Endothelial cell of umbilical vein (primary cell): ENCODE results near the gene PSMC4. TPM values are rescaled to one million over a fixed set of nuclear protein-coding genes. Genes with fewer than 3 reads are reported as not detected.

Source experiments
- BruUV-seq: library from RNA; stranded (reverse); fragments of 400-500 nt; replicated peaks from 2 replicates; lab custom pipeline; 2021; lab: Mats Ljungman, UMichigan
- CTCF ChIA-PET: fragments of 300-600, 350-600 bp; sonication (Branson Sonifier 250); formaldehyde crosslinking; loops from one replicate; lab custom pipeline; 2021; ENCODE audit warnings: antibody characterized with exemption, inconsistent platforms; lab: Charles Lee
- POLR2A ChIA-PET: fragments of 300-600, 350-600 bp; sonication (Branson Sonifier 250); formaldehyde crosslinking; loops from one replicate; lab custom pipeline; 2021; ENCODE audit warnings: antibody characterized with exemption, inconsistent platforms; lab: Charles Lee
- DNase-seq: peaks from one replicate; pipeline ENCODE4 v3.0.0-alpha.2; 2011; ENCODE audit warnings: low read depth, low spot score
- FAIRE-seq: peaks from 2 replicates; lab custom pipeline; 2011; peaks lifted over from hg19 to GRCh38; lab: Jason Lieb, UNC
- H2AFZ ChIP-seq: 2 replicates; pipeline ENCODE4 v1.6.0; 2012; ENCODE audit warnings: low read depth, low read length, control low read depth, inconsistent platforms
- H3K27ac ChIP-seq: 2 replicates; pipeline ENCODE4 v1.5.1; 2011; ENCODE audit warnings: low read depth, mild to moderate bottlenecking, control low read depth, low read length, moderate library complexity; ENCODE audit not compliant: insufficient read depth
- H3K27me3 ChIP-seq, 2 experiments: 2 replicates each; pipeline versions ENCODE4 v1.6.0 to v1.6.1; 2011; ENCODE audit warnings: low read length in 2 of 2, mixed read lengths in 1 of 2; ENCODE audit not compliant: control insufficient read depth in 2 of 2, insufficient read depth in 2 of 2
- H3K36me3 ChIP-seq, 2 experiments: 2 replicates in 1 of 2; 3 replicates in 1 of 2; pipeline ENCODE4 v1.5.1; 2011; ENCODE audit warnings: low read length in 2 of 2, mild to moderate bottlenecking in 1 of 2, moderate library complexity in 1 of 2; ENCODE audit not compliant: control insufficient read depth in 2 of 2, insufficient read depth in 2 of 2; ENCODE audit errors: extremely low read depth in 1 of 2
- H3K4me1 ChIP-seq: 3 replicates; pipeline ENCODE4 v1.5.1; 2011; ENCODE audit warnings: mild to moderate bottlenecking, low read length; ENCODE audit not compliant: control insufficient read depth, insufficient read depth; ENCODE audit errors: extremely low read depth
- H3K4me2 ChIP-seq: 2 replicates; pipeline ENCODE4 v1.6.1; 2011; ENCODE audit warnings: low read length, control low read depth, mixed read lengths; ENCODE audit not compliant: insufficient read depth
- H3K4me3 ChIP-seq, 3 experiments: fragments of 200-600 bp in 1 of 3; sonication (generic), shearing (Covaris generic) in 1 of 3; replicated peaks in 1 of 3; 2 replicates each; pipeline ENCODE4 v1.5.1; 2011 to 2016; ENCODE audit warnings: control low read depth in 3 of 3, low read length in 3 of 3, mild to moderate bottlenecking in 2 of 3, inconsistent platforms in 1 of 3, low read depth in 1 of 3, moderate library complexity in 1 of 3; ENCODE audit not compliant: insufficient read depth in 1 of 3
- H3K79me2 ChIP-seq: 2 replicates; pipeline ENCODE4 v1.6.0; 2012; ENCODE audit warnings: low read length, inconsistent platforms; ENCODE audit not compliant: control insufficient read depth, insufficient read depth
- H3K9ac ChIP-seq: replicated peaks from 2 replicates; pipeline ENCODE3; 2011; ENCODE audit warnings: low read length, control low read depth; ENCODE audit not compliant: insufficient read depth; ENCODE audit errors: extremely low read depth
- H3K9me1 ChIP-seq: replicated peaks from 3 replicates; pipeline ENCODE4 v1.6.0; 2011; ENCODE audit warnings: mild to moderate bottlenecking, low read length; ENCODE audit not compliant: control insufficient read depth, insufficient read depth; ENCODE audit errors: extremely low read depth
- H3K9me3 ChIP-seq: replicated peaks from 2 replicates; pipeline ENCODE4 v1.5.1; 2012; ENCODE audit warnings: low read length, inconsistent platforms; ENCODE audit not compliant: control insufficient read depth, insufficient read depth
- H4K20me1 ChIP-seq: replicated peaks from 2 replicates; pipeline ENCODE3; 2011; ENCODE audit warnings: mild to moderate bottlenecking, low read length; ENCODE audit not compliant: control insufficient read depth, insufficient read depth; ENCODE audit errors: extremely low read depth
- EZH2 ChIP-seq: IDR thresholded peaks from 2 replicates; pipeline ENCODE4 v1.6.1; 2012; ENCODE audit warnings: borderline replicate concordance, low read depth, mild to moderate bottlenecking, moderate library complexity, low read length, inconsistent platforms; ENCODE audit not compliant: severe bottlenecking
- FOS ChIP-seq: IDR thresholded peaks from 2 replicates; pipeline ENCODE4 v1.6.1; 2011; ENCODE audit warnings: mild to moderate bottlenecking, low read length, moderate library complexity, borderline replicate concordance; ENCODE audit not compliant: insufficient read depth
- GATA2 ChIP-seq: IDR thresholded peaks from 2 replicates; pipeline ENCODE4 v1.7.0; 2011; ENCODE audit warnings: low read depth, mild to moderate bottlenecking, moderate library complexity, mixed read lengths, low read length; ENCODE audit not compliant: insufficient read length, insufficient read depth
- JUN ChIP-seq: IDR thresholded peaks from 2 replicates; pipeline ENCODE4 v1.6.1; 2011; ENCODE audit warnings: borderline replicate concordance, low read depth; ENCODE audit not compliant: insufficient read length, insufficient read depth
- MAX ChIP-seq: IDR thresholded peaks from 2 replicates; pipeline ENCODE4 v1.6.1; 2011; ENCODE audit not compliant: insufficient read depth, insufficient read length
- MYC ChIP-seq: IDR thresholded peaks from one replicate; pipeline ENCODE4 v1.6.1; 2011; ENCODE audit warnings: mild to moderate bottlenecking, low read depth, low read length
- POLR2A ChIP-seq: IDR thresholded peaks from 2 replicates; pipeline ENCODE4 v1.6.1; 2012; ENCODE audit warnings: low read depth, mild to moderate bottlenecking, control low read depth, low read length
- POLR2AphosphoS5 ChIP-seq: IDR thresholded peaks from 2 replicates; pipeline ENCODE4 v1.6.1; 2012; ENCODE audit warnings: low read depth, mild to moderate bottlenecking, control low read depth, low read length, moderate library complexity; ENCODE audit not compliant: insufficient read depth
- dilution Hi-C: fragments of 300-500 bp; cut with MboI; formaldehyde crosslinking; loops from one replicate; pipeline ENCODE4 v1.15.0; 2019; ENCODE audit warnings: low sequenced_read_pairs; ENCODE audit not compliant: extremely low pct_ligation_motif_present
- intact Hi-C: fragments of 100-400 bp; cut with micrococcal nuclease; formaldehyde crosslinking; loops from one replicate; pipeline ENCODE4 v1.10.0; 2022
- polyA plus RNA-seq, 4 experiments: library from polyadenylated mRNA; depleted of rRNA in 3 of 4; stranded (reverse) in 3 of 4; unstranded in 1 of 4; fragments of >200 nt; gene quantifications; 2 replicates each; pipeline versions ENCODE4 v1.2.1 to v1.2.3, GENCODE V29; 2011 to 2012; ENCODE audit warnings: missing spikeins in 1 of 4
- total RNA-seq: library from RNA; stranded (reverse); gene quantifications from 2 replicates; pipeline ENCODE4 v1.2.3, GENCODE V29; 2021
- TF ChIP-seq, protein P1 (sequence below), 2 donors: IDR thresholded peaks; 1 replicate in 1 of 2; 2 replicates in 1 of 2; pipeline ENCODE4 v1.5.1; 2011; ENCODE audit warnings: low read length in 2 of 2, mild to moderate bottlenecking in 2 of 2, moderate library complexity in 2 of 2, control low read depth in 1 of 2, inconsistent platforms in 1 of 2, low read depth in 1 of 2; ENCODE audit not compliant: insufficient read depth in 1 of 2; ENCODE audit errors: extremely low read depth in 1 of 2

The PSMC4 gene
- total and polyA plus RNA-seq, 2 donors (not counting 3 experiments of a cell fraction or from before 2014, with no cell fraction given), result 110 to 114 TPM

DNA sequence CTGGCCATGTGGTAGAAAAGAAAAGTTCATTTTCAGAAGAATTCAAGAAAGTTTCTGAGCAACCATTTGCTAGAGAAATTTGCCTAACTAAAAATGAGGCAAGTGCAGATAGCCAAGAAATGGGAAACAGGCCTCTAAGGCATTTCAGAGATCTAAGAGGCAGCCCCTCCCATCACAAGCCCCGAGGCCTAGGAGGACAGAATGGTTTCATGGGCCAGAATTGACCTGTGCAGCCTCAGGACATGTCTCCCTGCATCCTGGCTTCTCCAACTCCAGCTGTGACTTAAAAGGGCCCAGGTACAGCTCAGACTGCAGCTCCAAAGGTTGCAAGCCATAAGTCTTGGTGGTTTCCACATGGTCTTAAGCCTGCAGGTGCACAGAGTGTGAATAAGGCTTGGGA is 22.6 kb downstream of the PSMC4 start:
- dilution Hi-C loops, result no loop called here
- Histone ChIP-seq H3K4me2 (no peak overlapping the region), H3K4me3 (no peak overlapping the region), H2AFZ (no peak overlapping the region), H4K20me1 (no peaks in the 10 kb centered on the region), H3K36me3 (no peaks in the 10 kb centered on the region), H3K9ac (no peak overlapping the region), H3K9me3 (no peaks in the 10 kb centered on the region), H3K9me1 (no peaks in the 10 kb centered on the region), H3K79me2 (peaks cover 7% of the 10 kb centered on the region), H3K27me3 (no peaks in the 10 kb centered on the region), H3K27ac (no peak overlapping the region), H3K4me1 (peaks cover 11% of the 10 kb centered on the region)
- ChIA-PET CTCF (no interaction called here), POLR2A (no interaction called here)
- no TSS peak for BruUV-seq
- no peak for FAIRE-seq
- DNase-seq, result no peak
- intact Hi-C loops, result no loop called here
- no peak for TF ChIP-seq GATA2
- TF ChIP-seq POLR2A, result no peak
- TF ChIP-seq POLR2AphosphoS5, result no peak
- no peak for TF ChIP-seq FOS
- TF ChIP-seq JUN, result no peak
- no peak for TF ChIP-seq MYC
- no peak for TF ChIP-seq EZH2

DNA sequence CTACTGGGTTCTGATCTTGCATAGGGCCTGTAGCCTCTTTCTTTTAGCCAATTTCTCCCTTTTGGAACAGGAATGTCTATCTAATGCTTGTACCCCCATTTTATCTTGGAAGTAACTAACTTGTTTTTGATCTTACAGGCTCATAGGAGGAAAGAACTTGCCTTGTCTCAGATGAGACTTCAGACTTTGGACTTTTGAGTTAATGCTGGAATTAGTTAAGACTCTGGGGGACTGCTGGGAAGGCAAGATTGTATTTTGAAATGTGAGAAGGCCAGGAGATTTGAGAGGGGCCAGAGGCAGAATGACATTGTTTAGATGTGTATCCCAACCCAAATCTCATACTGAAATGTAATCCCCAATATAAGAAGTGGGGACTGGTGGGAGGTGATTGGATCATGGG is 23.4 kb downstream of the PSMC4 start:
- no peak overlapping the region for H3K4me2 ChIP-seq
- CTCF ChIA-PET, result no interaction called here
- no TSS peak for BruUV-seq
- no peak overlapping the region for H3K27ac ChIP-seq
- no peak overlapping the region for H2AFZ ChIP-seq
- POLR2A ChIA-PET, result no interaction called here
- H3K36me3 ChIP-seq, result no peaks in the 10 kb centered on the region
- H3K4me3 ChIP-seq, result no peak overlapping the region
- TF ChIP-seq MYC (no peak), GATA2 (no peak), FOS (no peak), MAX (no peak), POLR2AphosphoS5 (no peak), EZH2 (no peak), JUN (no peak), POLR2A (no peak)
- TF ChIP-seq, protein P1, sequence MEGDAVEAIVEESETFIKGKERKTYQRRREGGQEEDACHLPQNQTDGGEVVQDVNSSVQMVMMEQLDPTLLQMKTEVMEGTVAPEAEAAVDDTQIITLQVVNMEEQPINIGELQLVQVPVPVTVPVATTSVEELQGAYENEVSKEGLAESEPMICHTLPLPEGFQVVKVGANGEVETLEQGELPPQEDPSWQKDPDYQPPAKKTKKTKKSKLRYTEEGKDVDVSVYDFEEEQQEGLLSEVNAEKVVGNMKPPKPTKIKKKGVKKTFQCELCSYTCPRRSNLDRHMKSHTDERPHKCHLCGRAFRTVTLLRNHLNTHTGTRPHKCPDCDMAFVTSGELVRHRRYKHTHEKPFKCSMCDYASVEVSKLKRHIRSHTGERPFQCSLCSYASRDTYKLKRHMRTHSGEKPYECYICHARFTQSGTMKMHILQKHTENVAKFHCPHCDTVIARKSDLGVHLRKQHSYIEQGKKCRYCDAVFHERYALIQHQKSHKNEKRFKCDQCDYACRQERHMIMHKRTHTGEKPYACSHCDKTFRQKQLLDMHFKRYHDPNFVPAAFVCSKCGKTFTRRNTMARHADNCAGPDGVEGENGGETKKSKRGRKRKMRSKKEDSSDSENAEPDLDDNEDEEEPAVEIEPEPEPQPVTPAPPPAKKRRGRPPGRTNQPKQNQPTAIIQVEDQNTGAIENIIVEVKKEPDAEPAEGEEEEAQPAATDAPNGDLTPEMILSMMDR (IDR thresholded peaks at IDR 0.05; ENCODE audit: extremely low read depth in 1 of 2, insufficient read depth in 1 of 2, low read depth in 1 of 2, low read length in 2 of 2), result no peak
- H3K9me3 ChIP-seq, result no peaks in the 10 kb centered on the region
- intact Hi-C loops, result no loop called here
- H3K4me1 ChIP-seq, result peaks cover 11% of the 10 kb centered on the region
- no peaks in the 10 kb centered on the region for H4K20me1 ChIP-seq
- H3K79me2 ChIP-seq, result peaks cover 4% of the 10 kb centered on the region
- no peaks in the 10 kb centered on the region for H3K27me3 ChIP-seq
- no peaks in the 10 kb centered on the region for H3K9me1 ChIP-seq
- dilution Hi-C loops, result no loop called here
- FAIRE-seq, result no peak
- no peak overlapping the region for H3K9ac ChIP-seq
- DNase-seq, result no peak
